H9 (cell line): Measurements from ENCODE around the gene ITGB1BP1. TPM values are rescaled to one million over a fixed set of nuclear protein-coding genes. Genes with fewer than 3 reads are reported as not detected.

Source experiments
- DNase-seq: peaks from one replicate; pipeline ENCODE4 v3.0.0-alpha.2; 2017
- H2AFZ ChIP-seq: one replicate; pipeline ENCODE4 v1.6.1; 2013; ENCODE audit warnings: mild to moderate bottlenecking, low read length, control low read depth, moderate library complexity
- H2AK5ac ChIP-seq: 2 replicates; pipeline ENCODE4 v1.6.1; 2013; ENCODE audit warnings: low read length, control low read depth, mixed read lengths; ENCODE audit not compliant: insufficient read length
- H2BK120ac ChIP-seq: one replicate; pipeline ENCODE4 v1.6.1; 2013; ENCODE audit warnings: low read depth, mild to moderate bottlenecking, low read length, control low read depth, inconsistent platforms; ENCODE audit not compliant: poor library complexity, severe bottlenecking
- H2BK12ac ChIP-seq: 2 replicates; pipeline ENCODE4 v1.6.1; 2013; ENCODE audit warnings: low read length, control low read depth, mixed read lengths, low read depth; ENCODE audit not compliant: insufficient read length
- H2BK15ac ChIP-seq: 2 replicates; pipeline ENCODE4 v1.6.1; 2013; ENCODE audit warnings: low read depth, low read length, control low read depth
- H2BK20ac ChIP-seq: one replicate; pipeline ENCODE4 v1.6.1; 2013; ENCODE audit warnings: low read depth, mild to moderate bottlenecking, low read length, control low read depth, inconsistent platforms; ENCODE audit not compliant: poor library complexity, severe bottlenecking
- H2BK5ac ChIP-seq: 2 replicates; pipeline ENCODE4 v1.6.1; 2013; ENCODE audit warnings: low read length, control low read depth, mixed read lengths; ENCODE audit not compliant: insufficient read length
- H3K14ac ChIP-seq: 2 replicates; pipeline ENCODE4 v1.6.1; 2013; ENCODE audit warnings: low read length, control low read depth; ENCODE audit not compliant: insufficient read depth
- H3K18ac ChIP-seq: 2 replicates; pipeline ENCODE4 v1.6.1; 2013; ENCODE audit warnings: low read depth, mild to moderate bottlenecking, mixed read lengths, low read length, control low read depth; ENCODE audit not compliant: insufficient read length
- H3K23ac ChIP-seq: 2 replicates; pipeline ENCODE4 v1.6.1; 2013; ENCODE audit warnings: low read length, control low read depth, mixed read lengths, low read depth; ENCODE audit not compliant: insufficient read length
- H3K23me2 ChIP-seq: 2 replicates; pipeline ENCODE4 v1.6.1; 2013; ENCODE audit warnings: low read depth, mild to moderate bottlenecking, mixed read lengths, low read length, control low read depth; ENCODE audit not compliant: insufficient read length, poor library complexity, severe bottlenecking
- H3K27ac ChIP-seq: 2 replicates; pipeline ENCODE4 v1.5.1; 2013; ENCODE audit warnings: low read length, control low read depth, mixed read lengths, low read depth; ENCODE audit not compliant: insufficient read length
- H3K27me3 ChIP-seq: 2 replicates; pipeline ENCODE4 v1.6.1; 2013; ENCODE audit warnings: low read length, control low read depth, inconsistent platforms; ENCODE audit not compliant: insufficient read depth
- H3K4ac ChIP-seq: 2 replicates; pipeline ENCODE4 v1.6.1; 2013; ENCODE audit warnings: low read depth, mild to moderate bottlenecking, control low read depth, inconsistent platforms, low read length, moderate library complexity
- H3K4me1 ChIP-seq: 2 replicates; pipeline ENCODE4 v1.6.1; 2013; ENCODE audit warnings: low read length, control low read depth, inconsistent platforms; ENCODE audit not compliant: insufficient read depth
- H3K4me2 ChIP-seq: 2 replicates; pipeline ENCODE4 v1.6.1; 2013; ENCODE audit warnings: low read length, control low read depth, mixed read lengths; ENCODE audit not compliant: insufficient read length, insufficient read depth
- H3K56ac ChIP-seq: 2 replicates; pipeline ENCODE4 v1.6.1; 2013; ENCODE audit warnings: low read depth, mild to moderate bottlenecking, mixed read lengths, low read length, control low read depth; ENCODE audit not compliant: insufficient read length
- H3K79me1 ChIP-seq: 2 replicates; pipeline ENCODE4 v1.6.1; 2013; ENCODE audit warnings: low read depth, mild to moderate bottlenecking, moderate library complexity, low read length, control low read depth, inconsistent platforms; ENCODE audit not compliant: insufficient read depth, poor library complexity, severe bottlenecking
- H3K79me2 ChIP-seq: 2 replicates; pipeline ENCODE4 v1.6.1; 2013; ENCODE audit warnings: low read length, control low read depth, inconsistent platforms; ENCODE audit not compliant: insufficient read depth
- H3K9ac ChIP-seq: 2 replicates; pipeline ENCODE4 v1.6.1; 2013; ENCODE audit warnings: low read length, control low read depth, mixed read lengths; ENCODE audit not compliant: insufficient read length; ENCODE audit errors: extremely low read depth
- H3K9me3 ChIP-seq: one replicate; pipeline ENCODE4 v1.6.1; 2013; ENCODE audit warnings: low read depth, low read length, inconsistent platforms; ENCODE audit not compliant: control insufficient read depth
- H3T11ph ChIP-seq: one replicate; pipeline ENCODE4 v1.6.1; 2013; ENCODE audit warnings: mild to moderate bottlenecking, low read length, control low read depth, inconsistent platforms
- H4K20me1 ChIP-seq: one replicate; pipeline ENCODE4 v1.6.1; 2013; ENCODE audit not compliant: control insufficient read depth, insufficient read length, insufficient read depth
- H4K5ac ChIP-seq: 2 replicates; pipeline ENCODE4 v1.6.1; 2013; ENCODE audit warnings: low read depth, mild to moderate bottlenecking, mixed read lengths, low read length, control low read depth; ENCODE audit not compliant: insufficient read length
- H4K8ac ChIP-seq: replicated peaks from 2 replicates; pipeline ENCODE4 v1.6.1; 2013; ENCODE audit warnings: low read length, control low read depth, mixed read lengths, low read depth; ENCODE audit not compliant: insufficient read length
- H4K91ac ChIP-seq: 2 replicates; pipeline ENCODE4 v1.6.1; 2013; ENCODE audit warnings: low read depth, mild to moderate bottlenecking, moderate library complexity, mixed read lengths, low read length, control low read depth; ENCODE audit not compliant: insufficient read length
- H3K27ac Mint-ChIP-seq, 3 experiments: 2 replicates in 2 of 3; 3 replicates in 1 of 3; pipeline ENCODE4 v1.8.0; 2020 to 2021; ENCODE audit warnings: mixed read lengths in 3 of 3, mild to moderate bottlenecking in 1 of 3, moderate library complexity in 1 of 3
- H3K27me3 Mint-ChIP-seq: 2 replicates; pipeline ENCODE4 v1.8.0; 2021; ENCODE audit warnings: low read depth, mild to moderate bottlenecking, moderate library complexity, mixed read lengths
- H3K36me3 Mint-ChIP-seq, 3 experiments: 2 replicates in 2 of 3; 3 replicates in 1 of 3; pipeline ENCODE4 v1.8.0; 2020 to 2021; ENCODE audit warnings: low read depth in 3 of 3, mixed read lengths in 3 of 3; ENCODE audit not compliant: insufficient read depth in 1 of 3
- H3K4me1 Mint-ChIP-seq, 2 experiments: 2 replicates each; pipeline ENCODE4 v1.8.0; 2020; ENCODE audit warnings: mixed read lengths in 2 of 2
- H3K4me3 Mint-ChIP-seq, 2 experiments: 2 replicates in 1 of 2; 3 replicates in 1 of 2; pipeline ENCODE4 v1.8.0; 2020 to 2021; ENCODE audit warnings: mild to moderate bottlenecking in 2 of 2, mixed read lengths in 2 of 2, moderate library complexity in 1 of 2
- H3K9me3 Mint-ChIP-seq, 2 experiments: 2 replicates in 1 of 2; 3 replicates in 1 of 2; pipeline ENCODE4 v1.8.0; 2020; ENCODE audit warnings: mild to moderate bottlenecking in 2 of 2, mixed read lengths in 2 of 2, moderate library complexity in 1 of 2
- WGBS: extraction: QIAGEN DNeasy Blood & Tissue Kit; methylation state at CpG from one replicate; pipeline ENCODE4 v1.1.7; 2013; ENCODE audit warnings: missing lambda C conversion rate, low lambda C conversion rate, mixed read lengths; ENCODE audit not compliant: insufficient read length; ENCODE audit errors: extremely low coverage; 5-methylcytosine and 5-hydroxymethylcytosine counted together
- total RNA-seq: library from RNA; stranded (reverse); gene quantifications from 2 replicates; pipeline ENCODE4 v1.2.1, GENCODE V29; 2021
- TF ChIP-seq, protein P1 (sequence below): fragments of 200-600 bp; sonication (generic); conservative IDR thresholded peaks from 3 replicates; pipeline ENCODE4 v1.8.0; 2021; ENCODE audit warnings: antibody characterized with exemption, mild to moderate bottlenecking

ITGB1BP1 gene
- total RNA-seq, 1 experiment from 2014 or later: 38.7 TPM

DNA sequence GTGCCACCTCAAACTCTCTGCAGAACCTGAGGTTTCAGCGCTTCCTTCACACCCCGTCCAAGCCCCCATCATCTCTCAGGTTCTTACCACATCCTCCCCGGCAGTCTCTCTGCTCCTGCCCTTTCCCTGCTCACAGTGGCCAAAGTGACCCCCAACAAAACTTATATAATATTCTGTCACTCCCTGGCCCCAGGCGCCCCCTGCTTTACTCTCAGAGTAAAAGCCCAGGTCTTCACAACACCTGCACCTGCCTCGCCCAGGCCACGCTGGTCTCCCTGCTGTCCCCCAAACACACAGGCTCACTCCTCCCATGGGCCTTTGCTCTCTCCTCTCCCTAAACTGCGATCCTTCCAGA is 6.4 kb downstream of the ITGB1BP1 start:
- no peaks in the 10 kb centered on the region for H3K9me3 ChIP-seq
- H2BK20ac ChIP-seq: no peak overlapping the region
- no peaks in the 10 kb centered on the region for H3K27me3 ChIP-seq
- H4K20me1 ChIP-seq: no peaks in the 10 kb centered on the region
- Mint-ChIP-seq H3K4me3 (no peak overlapping the region), H3K36me3 (peaks cover 0 to 6% (median 4%) of the 10 kb centered on the region in 3 experiments; a peak in 6 of 7 replicates), H3K27ac (no peak overlapping the region; a peak in 1 of 7 replicates), H3K27me3 (peaks cover 3% of the 10 kb centered on the region), H3K4me1 (peaks cover 3 to 4% of the 10 kb centered on the region in 2 experiments), H3K9me3 (no peaks in the 10 kb centered on the region)
- no peak overlapping the region for H3T11ph ChIP-seq
- no peak overlapping the region for H3K18ac ChIP-seq
- TF ChIP-seq, protein P1, sequence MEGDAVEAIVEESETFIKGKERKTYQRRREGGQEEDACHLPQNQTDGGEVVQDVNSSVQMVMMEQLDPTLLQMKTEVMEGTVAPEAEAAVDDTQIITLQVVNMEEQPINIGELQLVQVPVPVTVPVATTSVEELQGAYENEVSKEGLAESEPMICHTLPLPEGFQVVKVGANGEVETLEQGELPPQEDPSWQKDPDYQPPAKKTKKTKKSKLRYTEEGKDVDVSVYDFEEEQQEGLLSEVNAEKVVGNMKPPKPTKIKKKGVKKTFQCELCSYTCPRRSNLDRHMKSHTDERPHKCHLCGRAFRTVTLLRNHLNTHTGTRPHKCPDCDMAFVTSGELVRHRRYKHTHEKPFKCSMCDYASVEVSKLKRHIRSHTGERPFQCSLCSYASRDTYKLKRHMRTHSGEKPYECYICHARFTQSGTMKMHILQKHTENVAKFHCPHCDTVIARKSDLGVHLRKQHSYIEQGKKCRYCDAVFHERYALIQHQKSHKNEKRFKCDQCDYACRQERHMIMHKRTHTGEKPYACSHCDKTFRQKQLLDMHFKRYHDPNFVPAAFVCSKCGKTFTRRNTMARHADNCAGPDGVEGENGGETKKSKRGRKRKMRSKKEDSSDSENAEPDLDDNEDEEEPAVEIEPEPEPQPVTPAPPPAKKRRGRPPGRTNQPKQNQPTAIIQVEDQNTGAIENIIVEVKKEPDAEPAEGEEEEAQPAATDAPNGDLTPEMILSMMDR: peak; percentile 22; the same call in 1 of the 3 replicates
- no peak overlapping the region for H3K4ac ChIP-seq
- H2BK120ac ChIP-seq: no peak overlapping the region
- H3K56ac ChIP-seq: no peak overlapping the region
- H3K23ac ChIP-seq: no peak overlapping the region
- H3K27ac ChIP-seq: no peak overlapping the region
- H2BK15ac ChIP-seq: no peak overlapping the region
- H3K14ac ChIP-seq: no peak overlapping the region
- H2AK5ac ChIP-seq: no peak overlapping the region
- no CpG with 5 or more reads among the region's 7 CpGs for WGBS
- no peak overlapping the region for H4K5ac ChIP-seq
- no peak overlapping the region for H2BK12ac ChIP-seq
- H3K9ac ChIP-seq: no peak overlapping the region
- no peaks in the 10 kb centered on the region for H3K79me2 ChIP-seq
- H3K4me2 ChIP-seq: no peak overlapping the region
- H4K91ac ChIP-seq: no peak overlapping the region
- H2BK5ac ChIP-seq: no peak overlapping the region
- no peak overlapping the region for H2AFZ ChIP-seq
- no peak for DNase-seq
- H3K4me1 ChIP-seq: no peaks in the 10 kb centered on the region
- H3K23me2 ChIP-seq: no peaks in the 10 kb centered on the region
- H3K79me1 ChIP-seq: no peaks in the 10 kb centered on the region
- H4K8ac ChIP-seq: no peak overlapping the region
